ENCODE data around the gene CADPS.

CADPS gene

GRCh38 chr3:62600033-62600432, 275.2 kb downstream of the CADPS start:
- DNase-seq (ENCODE audit: low spot score) = no peak

DNA sequence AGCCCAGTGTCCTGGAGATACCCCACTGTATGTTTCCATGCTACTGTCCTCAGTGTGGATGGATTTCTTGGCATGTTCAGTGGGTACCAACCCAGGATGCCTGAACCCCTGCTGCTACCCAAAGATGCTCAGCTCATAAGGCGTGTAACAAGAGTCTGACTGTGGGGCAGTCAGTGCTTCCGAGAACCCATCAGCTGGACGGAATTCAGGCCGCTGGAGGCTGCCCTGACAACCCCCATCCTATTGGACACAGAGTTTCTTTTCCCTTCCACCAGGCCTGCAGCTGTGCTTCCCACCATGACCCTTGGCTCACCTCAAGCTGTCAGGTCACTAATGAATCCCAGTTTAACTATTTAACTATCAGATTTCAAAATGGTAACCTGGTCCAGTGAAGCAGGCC, 277.7 kb downstream of the CADPS start:
- DNase-seq (ENCODE audit: low spot score) = no peak

GRCh38 chr3:62592408-62592807, 282.8 kb downstream of the CADPS start:
- no peak for DNase-seq (ENCODE audit: low spot score)

GRCh38 chr3:62589078-62589477, 286.1 kb downstream of the CADPS start:
- DNase-seq (ENCODE audit: low spot score) = no peak

DNA sequence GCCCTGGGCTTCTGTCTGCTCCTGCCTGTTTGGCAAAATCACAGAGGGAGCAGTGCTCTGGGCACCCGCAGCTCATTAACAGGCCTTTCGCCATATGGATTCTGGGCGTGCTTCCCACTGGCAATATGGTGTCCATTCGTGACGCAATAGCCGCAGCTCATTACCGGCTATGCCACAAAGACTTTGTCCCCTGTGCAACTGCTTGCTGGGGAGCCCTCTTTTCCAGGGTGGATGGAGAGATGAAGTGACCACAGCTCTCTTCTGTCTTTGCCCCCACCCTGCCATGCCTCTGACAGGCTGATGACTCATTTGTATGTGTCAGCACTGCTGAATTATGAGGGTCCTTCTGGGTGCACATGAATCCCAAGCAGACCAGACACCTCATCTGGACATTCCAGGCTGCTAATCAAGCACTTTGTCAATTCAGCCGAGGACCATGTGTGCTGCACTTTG, 287.6 kb downstream of the CADPS start:
- peak; percentile 73 for DNase-seq (ENCODE audit: low spot score)

DNA sequence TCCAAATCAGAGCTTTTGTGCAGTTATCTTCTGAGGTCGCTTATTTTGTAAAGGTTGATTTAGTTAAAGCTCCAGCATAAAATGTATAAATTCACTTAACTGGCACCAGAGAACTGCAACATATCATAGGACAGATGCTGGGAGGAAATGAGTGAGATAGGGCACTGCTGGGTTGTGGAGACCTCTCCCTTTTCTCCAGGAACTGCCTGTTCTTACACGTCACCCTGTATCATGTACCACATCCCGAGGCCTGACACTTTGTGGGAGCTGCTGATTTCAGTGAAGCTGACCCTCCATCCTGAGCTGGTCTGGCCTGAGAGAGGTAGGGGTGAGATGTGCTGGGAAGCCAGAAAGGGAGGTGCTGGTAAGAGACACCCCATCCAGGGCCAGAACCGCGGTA, 288.0 kb downstream of the CADPS start:
- DNase-seq (ENCODE audit: low spot score) = no peak

DNA sequence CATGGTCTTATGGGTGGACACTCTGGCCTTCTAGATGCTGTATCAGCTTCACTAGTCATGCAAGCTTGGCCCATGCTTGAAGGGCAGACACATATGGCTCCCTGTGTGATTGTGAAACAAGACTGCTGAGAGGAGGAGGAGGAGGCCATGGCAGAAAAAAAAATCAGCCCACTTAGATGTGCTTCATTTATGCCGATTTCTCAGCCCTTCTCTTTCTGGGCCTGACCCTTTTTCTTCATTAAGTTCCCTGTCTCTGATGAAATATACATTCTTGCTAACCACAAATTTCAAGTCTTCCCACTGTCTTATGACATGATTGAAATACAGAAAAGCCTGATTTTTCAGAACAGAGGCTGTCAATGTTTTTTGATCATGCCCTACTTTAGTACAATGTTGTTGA, 288.9 kb downstream of the CADPS start:
- DNase-seq (ENCODE audit: low spot score) = no peak

DNA sequence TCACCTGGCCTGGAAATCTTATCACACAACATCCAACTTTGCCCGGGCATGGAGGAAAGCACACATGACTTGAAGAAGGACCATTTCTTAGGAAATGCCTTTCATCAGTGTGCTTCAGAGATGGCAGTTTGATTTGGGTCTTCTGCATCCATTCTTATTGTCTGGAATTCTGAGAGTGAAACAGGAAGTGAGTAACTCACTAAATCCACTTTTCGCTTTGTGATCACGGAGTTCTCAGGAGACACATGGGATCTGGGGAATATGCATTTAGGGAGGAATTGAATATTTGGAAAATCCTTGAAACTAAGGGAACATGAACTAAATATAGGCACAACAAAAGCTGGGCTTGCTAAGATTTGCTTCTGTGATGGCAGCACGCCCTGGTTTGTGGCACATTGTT, 289.4 kb downstream of the CADPS start:
- no peak for DNase-seq (ENCODE audit: low spot score)

GRCh38 chr3:62584636-62585035, 290.6 kb downstream of the CADPS start:
- no peak for DNase-seq (ENCODE audit: low spot score)

- no peak for DNase-seq (ENCODE audit: low spot score)
Measured at GRCh38 chr3:62582495-62583172, 292.6 kb downstream of the CADPS start.

- peak; percentile 26 for DNase-seq (ENCODE audit: low spot score)
Measured at GRCh38 chr3:62580485-62580884, 294.7 kb downstream of the CADPS start.

DNA sequence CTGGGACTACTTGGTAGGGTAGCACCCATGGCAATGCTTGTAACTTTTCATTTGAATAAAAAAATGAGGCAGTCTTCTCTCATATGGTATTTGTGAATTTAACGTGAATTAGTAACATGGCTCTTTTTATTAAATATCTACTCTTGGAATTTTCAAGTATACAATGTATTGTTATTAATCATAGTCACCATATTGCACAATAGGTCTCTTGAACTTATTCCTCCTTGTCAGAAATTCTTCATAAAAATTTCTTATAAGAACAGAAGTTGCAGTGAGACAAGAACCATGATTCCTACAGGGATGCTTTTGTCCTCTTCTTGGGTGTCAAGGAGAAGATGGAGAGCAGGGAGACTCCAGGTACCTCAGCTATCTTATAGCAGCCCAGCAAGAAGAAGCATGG, 298.1 kb downstream of the CADPS start:
- DNase-seq (ENCODE audit: low spot score) = no peak

- no peak for DNase-seq (ENCODE audit: low spot score)
Measured at GRCh38 chr3:62574266-62574898, 300.8 kb downstream of the CADPS start.

- DNase-seq (ENCODE audit: low spot score) = no peak
Measured at GRCh38 chr3:62571916-62572315, 303.3 kb downstream of the CADPS start.

DNA sequence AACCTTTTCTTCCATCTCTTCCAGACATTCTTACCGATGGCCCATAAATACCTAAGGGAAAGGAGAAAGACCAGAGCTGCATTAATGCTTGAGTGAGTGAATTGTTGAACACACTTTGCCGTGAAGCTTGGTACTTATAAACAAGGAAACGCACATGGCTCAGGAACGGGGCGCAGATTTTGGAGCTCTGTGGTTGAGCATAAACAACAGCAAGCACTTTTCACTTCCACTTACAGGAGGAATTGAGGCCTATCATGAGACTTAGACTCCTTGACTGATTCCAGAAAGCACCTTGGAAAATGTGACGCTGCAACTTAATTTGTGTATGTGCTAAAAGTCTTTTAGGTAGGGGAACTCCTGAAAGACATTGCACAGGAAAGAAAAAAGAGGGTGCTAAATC, 304.3 kb downstream of the CADPS start:
- no peak for DNase-seq (ENCODE audit: low spot score)

DNA sequence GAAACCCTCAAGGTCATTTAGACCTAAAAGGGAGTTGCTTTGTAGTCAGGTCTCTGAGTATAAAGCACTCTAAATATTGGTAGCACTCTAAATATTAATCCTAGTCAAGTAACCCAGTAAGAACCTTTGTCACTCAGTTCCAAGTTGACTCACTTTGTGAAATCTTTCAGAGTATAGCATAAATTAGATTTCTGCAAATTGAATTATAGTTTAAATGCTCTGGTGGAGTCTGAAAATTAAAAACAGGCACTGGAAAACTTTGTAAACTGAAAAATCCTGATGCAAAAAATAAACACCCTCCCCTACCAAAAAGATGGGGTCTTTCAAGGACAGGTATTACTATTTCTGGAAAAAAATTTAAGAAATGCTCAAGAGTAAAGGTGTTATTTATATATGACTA, 305.6 kb downstream of the CADPS start:
- DNase-seq (ENCODE audit: low spot score) = no peak

- peak; percentile 11 for DNase-seq (ENCODE audit: low spot score)
Measured at GRCh38 chr3:62567097-62568021, 307.9 kb downstream of the CADPS start.

DNA sequence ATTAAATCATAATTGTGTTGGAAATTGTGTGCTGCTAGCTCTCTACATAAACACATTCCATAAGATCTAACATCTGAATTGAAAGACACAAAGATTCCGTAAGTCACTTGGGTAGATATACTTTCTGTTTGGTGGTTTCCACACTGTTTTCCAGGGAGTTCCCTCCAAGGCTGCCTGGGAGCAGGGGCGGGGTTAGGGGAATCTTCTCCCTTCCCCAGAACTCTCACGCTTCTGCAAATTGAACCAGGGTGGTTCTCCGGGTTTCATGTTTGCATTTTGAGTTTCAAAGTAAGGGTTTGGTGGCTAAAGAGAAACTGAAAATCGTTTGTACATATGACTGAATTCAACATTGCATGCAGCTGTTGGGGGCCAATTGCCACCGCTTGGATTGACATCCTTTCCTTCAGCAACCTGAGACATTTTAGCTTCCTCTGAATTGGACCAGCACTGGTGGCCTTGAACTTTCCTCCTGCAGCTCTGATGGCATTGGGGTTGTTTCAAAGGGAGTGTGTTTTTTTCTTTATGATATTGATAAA, 309.1 kb downstream of the CADPS start:
- DNase-seq (ENCODE audit: low spot score) = no peak

DNA sequence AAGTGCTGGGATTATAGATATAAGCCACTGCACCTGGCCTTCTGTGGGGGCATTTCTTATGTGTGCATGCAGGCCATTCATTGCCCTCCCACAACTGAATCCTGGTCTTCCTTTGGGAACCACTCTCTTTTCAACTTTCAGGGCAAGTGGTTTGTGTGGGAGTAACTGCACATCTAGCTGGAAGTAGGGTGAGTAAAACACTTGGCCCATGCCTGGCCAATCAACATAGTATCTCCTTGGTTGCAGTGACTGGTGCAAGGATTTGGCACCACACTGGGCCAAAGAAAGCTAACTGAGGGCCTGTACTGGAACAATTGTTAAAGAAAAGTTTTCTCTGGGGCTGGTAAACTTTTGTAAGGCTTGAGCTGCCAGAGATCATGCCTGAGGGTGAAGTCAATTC, 312.6 kb downstream of the CADPS start:
- DNase-seq (ENCODE audit: low spot score) = no peak

DNA sequence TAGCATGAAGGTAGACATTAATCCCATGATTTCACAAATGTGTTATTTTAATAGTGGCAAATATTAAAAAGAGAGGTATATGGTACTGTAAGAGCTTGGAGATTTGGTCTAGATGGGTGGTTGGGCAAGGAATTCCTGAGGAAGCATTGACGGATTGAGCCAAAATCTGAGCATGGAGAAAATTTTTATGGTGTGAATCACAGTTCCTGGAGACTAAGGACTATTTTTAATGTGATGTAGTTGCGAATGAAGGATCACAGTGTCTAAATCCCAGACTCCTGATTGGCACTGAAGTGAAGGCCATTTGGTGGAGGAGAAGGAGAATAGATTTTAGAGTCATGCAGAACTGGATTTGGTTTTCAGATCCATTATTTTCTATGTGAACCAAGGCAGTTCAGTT, 313.2 kb downstream of the CADPS start:
- peak; percentile 18 for DNase-seq (ENCODE audit: low spot score)

DNA sequence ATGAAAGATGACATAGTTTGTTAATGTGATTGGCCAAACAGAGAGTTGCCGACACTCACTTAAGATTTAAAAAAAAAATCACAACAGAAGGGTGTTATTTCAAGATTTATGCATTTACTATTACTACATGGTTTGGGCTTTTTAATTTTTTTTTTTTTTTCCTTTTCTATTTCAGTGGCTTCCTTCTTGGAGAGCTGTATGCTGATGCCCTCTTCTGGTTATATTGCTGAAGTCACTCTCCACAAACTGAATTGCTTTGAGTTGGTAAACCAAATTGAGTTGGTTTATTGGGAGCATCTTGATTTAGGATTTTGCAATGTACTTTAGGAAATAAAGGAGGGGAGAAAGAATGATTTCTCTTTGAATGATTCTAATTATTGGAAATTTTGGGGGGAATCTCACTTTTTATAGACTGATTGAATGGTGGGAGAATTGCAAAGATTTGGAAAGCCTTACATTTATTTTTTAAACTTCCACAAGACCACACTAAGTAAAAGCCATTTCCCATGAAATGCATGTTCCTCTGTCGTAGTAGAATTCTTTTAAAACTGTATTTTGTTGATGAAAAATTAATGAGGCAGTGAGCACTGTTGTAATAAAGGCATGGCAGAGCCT, 315.3 kb downstream of the CADPS start:
- DNase-seq (ENCODE audit: low spot score) = peak; percentile 57

- DNase-seq (ENCODE audit: low spot score) = peak; percentile 38
Measured at GRCh38 chr3:62558549-62559112, 316.6 kb downstream of the CADPS start.

Measured in RKO (cell line).